Stimulated activated CD4-positive, alpha-beta T cell treated with anti-CD3 and anti-CD28 coated beads, Interleukin-4, amount 100 ng/mL, for 48 hours (primary cell): Measurements from ENCODE around the gene ATG16L2.
"Not testable (repeated sequence)": the region's sequence is repeated elsewhere in the genome, so short reads cannot be mapped to it uniquely, and the experiment has no call there.

Source experiments
- DNase-seq, 2 donors: peaks; one replicate each; pipeline ENCODE4 v3.0.0-alpha.2; 2020; ENCODE audit warnings: low read depth in 2 of 2

Gene ATG16L2

DNA sequence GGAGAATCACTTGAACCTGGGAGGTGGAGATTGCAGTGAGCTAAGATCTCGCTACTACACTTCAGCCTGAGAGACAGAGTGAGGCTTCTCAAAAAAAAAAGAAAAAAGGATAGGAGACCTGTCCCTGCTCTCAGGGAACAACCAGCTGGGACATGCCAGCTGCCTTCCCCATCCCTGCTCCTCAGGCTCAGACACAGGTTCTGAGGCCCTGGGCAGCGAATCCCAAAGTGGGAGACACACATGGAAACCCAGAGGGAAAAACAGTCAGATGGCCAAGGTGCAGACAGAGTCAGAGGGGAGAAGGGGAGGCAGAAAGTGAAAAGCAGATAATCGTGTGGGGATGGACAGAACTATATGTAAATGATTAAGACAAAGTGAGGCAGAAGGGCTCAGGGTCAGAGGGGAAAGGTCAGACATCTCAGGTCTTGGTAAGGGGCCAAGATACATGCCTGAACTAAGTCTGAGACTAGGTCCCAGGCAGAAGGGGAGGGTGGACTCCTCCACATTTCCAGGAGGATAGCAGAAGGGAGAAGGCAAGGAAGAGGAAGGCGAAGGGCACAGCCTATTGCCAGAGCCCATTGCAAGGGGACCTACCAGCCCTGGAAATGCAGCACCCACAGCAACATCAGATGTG, 34.6 kb upstream of the ATG16L2 start:
- DNase-seq: no peak

DNA sequence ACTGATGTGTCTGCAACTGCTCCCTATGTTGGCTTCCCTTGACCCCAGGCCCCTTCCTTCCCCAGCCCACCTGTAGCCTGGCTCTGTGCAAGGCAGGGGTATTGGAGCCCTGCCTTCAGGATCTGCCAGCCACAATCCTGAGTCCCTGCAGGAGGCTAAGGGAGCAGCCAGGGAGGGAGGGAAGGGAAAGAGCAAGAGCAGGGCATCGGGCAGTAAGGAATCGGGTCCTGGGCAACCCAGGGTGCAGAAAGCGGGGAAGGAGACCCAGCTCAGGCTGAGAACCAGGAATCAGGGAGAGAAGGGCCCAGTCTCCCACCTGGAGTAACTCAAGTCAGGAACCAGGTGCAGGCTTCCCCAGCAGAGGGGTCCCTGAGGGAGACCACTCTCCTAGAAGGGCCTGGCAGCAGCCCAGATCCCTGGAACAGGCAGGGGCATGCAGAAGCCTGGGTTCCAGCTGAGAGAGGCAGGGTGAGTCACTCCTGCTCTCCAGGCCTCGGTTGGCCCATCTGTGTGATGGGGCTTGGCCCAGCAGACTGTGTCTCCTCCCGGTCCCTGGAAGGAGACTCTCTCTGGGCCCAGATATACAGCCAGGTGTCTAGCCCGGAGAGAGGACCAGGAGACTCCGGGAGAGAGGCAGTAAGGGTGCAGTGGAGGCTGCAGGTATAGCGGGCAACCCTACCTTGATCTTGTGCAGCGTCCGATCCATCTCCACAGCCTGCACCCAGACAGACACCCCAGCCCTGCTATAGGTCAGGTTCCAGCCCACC, 33.7 kb upstream of the ATG16L2 start:
- DNase-seq: no peak

DNA sequence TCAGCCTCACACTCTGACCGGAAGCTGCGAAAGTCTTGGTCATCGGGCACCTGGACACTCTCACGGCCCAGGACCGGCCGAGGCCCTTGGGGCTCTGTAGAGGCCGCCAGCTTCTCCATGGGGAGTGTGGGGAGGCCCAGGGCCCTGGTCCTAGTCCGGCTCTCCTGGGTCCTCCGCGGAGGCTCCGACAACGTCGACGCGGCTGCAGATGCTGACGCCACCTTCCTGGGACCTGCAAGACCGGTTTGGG, 33.2 kb upstream of the ATG16L2 start:
- DNase-seq: no peak

DNA sequence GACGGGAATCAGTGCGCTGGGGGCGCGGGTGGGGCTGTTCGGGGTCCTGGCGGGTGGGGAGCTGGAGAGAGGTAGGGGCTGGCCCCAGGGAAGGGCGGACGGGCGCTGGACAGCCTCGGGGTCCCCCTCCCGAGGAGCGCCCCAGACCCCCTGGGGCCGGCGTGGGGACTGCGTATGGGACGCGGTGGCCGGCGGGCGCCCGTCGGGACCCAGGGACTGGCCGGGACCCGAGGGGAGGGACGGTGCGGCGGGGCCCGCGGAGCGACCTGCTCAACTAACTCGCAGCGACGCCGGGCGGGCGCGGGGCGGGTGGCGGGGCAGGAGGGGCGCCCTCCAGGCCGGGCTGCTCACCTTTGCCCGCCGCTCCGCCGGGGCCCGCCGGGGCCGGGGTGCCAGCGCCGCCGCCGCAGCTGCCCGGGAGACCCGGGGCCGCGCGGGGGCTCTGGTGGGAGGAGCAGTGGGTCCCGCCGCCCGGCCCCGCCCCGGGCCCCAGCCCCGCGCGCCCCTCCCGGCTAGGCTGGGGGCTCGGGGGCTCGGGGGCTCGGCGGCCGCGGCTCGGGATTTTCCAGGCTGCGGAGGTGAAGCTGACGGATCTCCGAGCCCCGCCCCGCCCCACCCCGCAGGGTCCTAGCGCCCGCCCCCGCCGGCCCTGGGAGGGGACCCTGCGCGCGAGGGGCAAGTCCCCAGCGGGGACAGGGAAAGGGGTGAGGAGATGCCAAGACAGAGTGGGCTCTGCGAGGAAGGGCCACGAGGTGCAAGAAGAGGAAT, 32.7 kb upstream of the ATG16L2 start:
- DNase-seq: peak; percentile 37 to 41

DNA sequence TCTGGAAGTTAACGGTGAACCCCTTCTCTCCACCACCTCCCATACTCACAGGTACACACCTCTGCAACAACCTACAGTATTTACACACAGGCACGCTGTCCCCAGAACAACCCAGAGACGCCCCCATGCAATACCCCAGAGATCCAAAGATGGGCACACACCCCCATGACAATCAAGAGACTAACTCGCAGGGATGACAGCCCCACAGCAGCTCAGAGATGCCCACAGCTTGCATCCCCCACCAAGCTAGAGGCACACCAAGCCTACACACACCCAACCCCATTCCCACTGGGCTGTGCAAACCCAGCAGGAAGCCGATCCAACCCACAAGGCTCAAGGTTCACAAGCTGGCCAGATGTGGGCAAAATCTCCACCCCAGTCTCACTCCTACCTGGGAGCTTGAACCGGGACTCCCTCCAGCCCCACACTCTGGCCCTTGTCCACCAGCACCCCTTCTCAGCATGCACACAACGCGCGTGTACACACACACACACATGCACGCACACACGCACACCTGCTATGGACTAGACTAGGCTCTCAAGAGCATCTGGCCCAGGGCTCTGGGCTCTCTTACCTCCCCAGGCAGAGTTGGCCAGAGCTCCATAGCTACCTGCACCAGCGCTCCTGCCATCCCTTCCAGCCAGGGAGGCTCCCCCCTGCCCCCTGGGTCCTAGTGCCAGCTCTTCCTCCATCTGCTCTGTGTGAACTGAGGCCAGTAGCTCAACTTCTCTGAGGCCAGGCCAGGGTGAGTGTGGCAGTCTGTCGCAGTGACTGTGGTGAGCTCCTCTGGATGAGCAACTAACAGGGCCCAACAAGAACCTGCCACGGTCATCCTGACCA, 31.9 kb upstream of the ATG16L2 start:
- no peak for DNase-seq

DNA sequence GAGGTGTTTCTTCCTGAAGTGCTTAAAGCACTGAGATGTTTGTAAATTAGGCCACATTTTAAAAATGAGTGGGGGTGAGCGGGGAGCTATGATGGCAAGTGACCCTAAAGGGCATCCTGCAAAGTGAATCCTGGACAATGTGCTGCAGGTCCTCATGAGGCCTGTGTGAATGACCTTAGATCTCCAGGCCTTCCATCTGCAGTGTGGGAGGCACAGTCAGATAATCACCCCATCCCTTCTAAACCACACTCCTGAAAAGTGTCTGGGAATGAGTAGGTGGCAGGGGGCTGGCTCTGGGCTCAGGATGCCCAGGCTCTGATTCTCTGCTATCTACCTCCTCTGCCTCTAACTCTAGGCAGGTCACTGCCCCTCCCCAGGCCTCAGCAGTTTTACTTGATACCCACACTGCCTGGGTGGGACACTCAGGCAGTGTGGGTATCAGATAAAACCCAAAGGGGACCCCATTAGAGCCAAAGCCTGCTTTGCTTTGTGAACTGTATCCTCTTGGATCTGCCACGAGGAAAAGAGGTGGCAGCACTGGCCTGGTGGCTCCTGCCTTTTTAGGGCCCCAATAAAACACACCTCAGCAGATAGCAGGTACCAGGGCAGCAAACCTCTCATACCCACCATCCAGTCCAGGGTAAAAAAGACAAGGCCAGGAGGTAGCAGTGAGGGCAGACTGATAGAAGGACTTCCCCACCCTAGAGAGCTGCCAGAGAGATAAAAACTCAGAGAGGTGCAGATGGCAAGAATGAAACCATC, 30.9 kb upstream of the ATG16L2 start:
- no peak for DNase-seq

DNA sequence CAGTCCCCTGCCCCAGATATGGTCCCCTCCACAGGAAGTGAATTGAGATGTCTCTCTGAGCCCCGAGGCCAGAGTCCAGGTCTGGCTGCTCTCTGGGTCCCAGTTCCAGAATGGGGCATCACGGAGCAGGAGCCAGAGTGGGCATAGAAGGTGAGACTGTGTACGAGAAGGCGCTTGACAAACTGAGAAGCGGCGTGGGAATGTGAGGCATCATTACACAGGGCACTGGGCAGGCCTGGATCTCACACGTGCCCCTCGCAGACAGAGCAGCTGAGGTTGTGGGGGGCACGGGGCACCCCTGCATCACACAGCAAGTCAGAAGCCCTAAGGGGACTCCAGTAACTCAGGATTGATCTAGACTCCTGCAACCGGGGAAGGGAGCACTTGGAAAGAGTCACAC, 29.5 kb upstream of the ATG16L2 start:
- no peak for DNase-seq

DNA sequence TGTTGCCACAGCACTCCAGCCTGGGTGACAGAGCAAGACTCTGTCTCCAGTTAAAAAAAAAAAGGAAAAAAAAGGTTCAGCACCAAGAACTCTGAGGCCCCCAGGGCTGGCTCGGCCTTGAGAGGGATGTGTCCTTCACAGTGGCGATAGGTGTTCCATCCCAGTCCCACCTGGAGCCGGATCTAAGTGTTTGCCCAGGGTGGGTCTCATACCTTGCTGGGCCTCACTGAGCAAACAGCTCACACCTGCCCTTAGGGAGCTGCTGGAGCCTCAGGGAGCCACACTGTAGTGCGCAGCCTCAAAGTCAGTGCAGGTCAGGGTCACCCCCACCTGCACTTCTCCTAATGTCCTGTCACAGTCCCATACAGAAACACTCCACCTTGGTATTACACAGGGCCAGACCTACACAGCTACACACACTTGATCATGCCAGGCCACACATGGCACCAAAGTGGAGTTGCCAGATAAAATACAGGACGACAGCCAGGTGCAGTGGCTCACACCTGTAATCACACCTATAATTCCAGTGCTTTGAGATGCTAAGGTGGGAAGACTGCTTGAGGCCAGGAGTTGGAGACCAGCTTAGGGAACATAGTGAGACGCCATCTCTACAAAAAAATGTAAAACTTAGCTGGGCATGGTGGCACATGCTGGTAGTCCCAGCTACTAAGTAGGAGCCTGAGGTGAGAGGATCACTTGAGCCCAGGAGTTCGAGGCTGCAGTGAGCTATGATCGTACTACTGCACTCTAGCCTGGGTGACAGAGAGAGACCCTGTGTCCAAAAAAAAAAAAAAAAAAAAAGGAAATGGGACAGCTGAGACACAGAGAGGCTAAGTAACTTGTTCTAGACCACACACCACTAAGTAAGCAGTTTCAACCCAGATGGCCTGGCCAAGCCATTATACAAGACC, 27.7 kb upstream of the ATG16L2 start:
- no peak for DNase-seq

DNA sequence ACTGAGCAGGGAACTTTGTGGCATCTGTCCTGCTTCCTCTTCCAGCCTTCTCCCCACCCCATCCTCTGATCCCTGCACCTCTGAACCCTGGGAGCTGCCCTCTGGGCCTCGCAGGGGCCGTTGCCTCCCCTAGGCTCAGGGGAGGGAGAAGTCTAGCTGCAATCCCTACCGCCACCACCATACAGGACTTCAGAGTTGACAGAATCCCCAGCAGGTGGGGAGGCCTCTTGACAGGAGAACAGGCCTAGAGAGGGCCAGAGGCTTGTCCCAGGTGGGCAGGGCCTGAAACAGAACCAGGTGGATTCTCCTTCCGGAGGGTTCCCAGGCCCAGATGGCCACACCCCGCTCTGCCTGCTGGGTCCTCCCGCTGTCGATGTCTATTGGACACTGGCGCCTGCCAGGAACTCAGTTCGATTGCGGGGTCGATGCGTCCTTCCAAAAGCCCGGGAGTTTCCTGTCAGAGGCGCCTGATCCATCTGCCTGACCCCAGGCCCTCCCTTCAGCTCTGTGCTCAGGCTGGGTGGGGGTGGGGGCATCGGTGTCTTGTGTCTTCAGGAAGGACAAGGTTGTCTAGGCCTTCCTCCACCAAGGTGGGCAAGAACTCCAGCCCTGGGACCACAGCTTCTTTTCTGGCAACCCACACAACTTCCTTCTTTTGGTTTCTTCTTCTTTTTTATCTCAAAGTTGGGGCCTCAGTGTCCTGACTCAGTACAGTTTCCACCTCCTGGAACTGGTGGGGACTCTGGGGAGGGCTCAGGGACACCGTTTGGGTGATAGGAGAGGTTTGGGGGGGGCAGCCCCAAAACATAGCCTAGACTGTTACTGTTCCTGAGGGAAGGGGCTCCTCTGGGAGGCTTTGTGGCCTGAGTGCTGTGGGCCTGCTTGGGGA, 26.8 kb upstream of the ATG16L2 start:
- DNase-seq: no peak

DNA sequence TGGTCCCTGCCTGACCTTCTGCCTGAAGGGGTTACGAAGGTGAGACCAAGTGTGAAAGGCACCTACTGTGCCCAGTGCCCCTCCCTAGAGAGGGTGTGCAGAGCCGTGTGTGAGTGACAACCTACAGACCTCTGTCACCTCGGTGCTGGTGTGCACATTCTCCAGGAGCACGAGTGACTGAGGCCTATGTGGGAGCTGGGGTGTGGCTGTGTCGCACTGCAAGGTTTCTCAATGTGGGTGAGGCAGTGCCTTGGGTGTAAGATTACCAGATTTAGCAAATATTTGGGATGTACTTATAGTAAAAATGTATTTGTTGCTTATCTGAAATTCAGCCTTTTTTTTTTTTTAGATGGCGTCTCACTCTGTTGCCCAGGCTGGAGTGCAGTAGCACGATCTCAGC, 26.0 kb upstream of the ATG16L2 start:
- no peak for DNase-seq

DNA sequence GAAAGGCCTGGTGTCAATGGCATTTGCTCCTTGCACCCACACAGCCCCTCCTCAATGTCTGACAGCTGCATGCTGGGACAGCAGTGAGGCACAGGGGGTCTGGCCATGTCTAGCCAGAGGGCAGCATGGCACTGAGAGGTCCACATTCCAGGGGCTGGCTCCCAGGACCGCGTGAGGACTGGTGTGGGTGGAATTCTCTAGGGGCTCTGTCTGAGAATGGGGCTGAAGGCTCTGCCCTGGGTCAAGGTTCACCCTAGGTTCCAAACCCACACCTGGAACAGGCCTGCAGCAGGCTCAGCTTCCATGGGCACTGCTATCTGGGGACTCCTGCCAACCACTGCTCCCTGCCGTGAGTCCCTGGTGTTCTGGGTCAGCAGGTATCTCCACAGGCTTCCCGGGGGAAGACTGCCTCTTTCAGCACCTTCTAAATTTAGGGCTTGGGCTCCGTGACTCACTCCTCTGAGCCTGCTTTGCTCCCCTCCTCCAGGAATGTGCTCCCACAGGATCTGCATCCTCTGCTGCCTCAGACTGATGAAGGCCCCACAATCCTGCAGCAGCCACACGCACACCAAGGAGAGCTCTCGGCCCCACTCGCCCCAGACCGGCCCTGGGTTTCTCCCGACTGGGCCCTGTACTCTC, 24.6 kb upstream of the ATG16L2 start:
- no peak for DNase-seq

DNA sequence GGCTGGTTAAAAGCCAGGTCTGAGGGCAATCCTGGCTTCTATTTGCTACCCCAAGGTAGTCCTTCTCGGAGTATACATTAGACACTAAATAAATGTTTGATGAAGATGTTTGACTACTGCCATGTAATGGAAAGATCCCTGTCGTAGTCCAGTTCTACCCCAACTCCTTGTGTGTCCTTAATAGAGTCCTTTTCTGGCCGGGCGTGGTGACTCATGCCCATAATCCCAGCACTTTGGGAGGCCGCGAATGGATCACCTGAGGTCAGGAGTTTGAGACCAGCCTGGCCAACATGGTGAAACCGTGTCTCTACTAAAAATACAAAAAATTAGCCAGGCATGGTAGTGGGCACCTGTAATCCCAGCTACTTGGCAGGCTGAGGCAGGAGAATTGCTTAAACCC, 23.0 kb upstream of the ATG16L2 start:
- DNase-seq: not testable (repeated sequence)

DNA sequence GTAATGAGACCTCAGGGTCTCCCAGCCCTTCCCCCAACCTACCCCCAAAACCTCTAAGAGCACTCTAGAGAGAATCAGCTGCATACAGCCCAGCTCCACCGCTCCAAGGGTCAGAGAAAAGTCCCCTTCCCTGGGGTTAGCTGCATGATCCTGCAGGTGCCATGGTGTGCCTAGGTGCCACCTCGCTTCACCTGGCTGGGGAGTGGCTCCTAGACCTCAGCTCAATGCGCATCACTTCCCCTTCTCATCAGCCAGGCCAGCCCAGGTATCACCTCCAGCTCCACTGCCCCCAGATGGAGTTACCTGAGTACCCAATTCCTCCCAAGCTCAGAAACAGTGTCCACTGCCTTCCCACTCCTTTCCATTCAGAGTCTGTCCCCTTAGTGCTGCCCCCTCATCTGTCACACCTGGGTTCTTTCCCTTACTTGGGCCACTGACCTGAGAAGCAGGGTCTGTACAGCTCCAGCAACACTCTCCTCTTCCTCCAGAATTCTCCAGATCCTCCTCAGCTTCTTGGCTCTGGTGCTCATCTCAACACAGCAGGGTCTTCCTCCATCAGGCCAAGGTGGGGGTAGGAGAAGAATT, 21.7 kb upstream of the ATG16L2 start:
- no peak for DNase-seq

DNA sequence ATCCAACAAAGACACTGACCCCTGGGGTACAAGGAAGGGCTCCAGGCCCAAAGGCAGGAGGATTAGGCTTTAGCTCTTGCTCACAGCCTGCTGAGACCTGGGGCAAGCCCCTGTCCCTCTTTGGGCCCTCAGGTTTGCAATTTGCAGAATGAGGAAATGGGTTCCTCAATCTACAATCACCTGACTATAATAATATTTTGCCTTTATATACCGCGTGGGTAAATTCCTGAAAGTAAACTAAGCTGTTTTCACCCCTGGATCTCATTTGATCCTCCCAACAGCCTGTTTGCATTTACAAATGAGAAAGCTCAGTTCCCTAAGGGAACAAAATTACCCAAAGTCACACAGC, 21.2 kb upstream of the ATG16L2 start:
- no peak for DNase-seq

DNA sequence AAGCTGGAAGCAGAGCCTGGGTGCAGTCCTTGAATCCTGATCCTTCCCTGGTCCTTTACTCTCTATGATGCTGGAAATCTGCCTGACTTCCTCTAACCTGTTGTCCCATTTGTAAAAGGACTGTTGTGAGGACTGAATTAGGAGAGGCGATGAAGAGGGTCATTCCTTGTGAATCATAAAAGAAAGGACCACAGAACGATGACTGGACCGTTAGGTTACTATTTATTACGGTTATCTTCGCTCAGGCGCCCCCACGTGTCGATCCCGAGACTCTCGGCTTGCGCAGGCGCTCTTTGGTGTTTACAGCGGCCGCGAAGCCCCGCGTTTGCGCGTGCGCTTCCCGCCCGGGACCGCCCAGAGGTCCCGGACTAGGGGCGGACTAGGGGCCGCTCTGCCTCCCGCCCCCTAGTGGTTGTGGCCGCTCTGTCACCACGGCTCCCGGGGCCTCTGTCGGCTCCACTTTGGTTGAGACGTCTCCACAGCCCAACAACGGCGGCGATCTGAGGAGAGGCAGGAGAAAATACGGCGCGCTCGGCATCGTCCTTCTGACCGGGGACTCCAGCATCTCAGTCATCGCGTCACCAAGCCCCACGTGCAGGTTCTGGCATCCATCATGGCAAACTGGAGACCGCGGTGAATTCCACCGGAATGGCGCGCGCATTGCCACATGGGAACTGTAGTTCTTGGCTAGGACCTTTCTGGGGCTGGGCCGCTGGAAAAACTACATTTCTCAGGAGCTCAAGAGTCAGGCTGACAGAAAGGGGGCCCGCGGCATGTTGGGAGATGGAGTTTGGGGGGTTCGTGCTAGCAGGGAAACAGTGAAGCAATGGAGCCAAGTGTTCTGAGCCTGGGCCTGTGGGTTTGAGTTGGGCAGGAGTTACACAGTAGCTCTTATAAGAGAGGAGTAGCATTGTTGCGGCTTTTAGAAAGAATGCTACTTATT, 20.5 kb upstream of the ATG16L2 start, which contains the start of gene STARD10:
Gene STARD10, minus strand, starts transcription at position 623 of the 943 bp plus-strand sequence. CDS start 12,866 bp downstream, outside the sequence.
- DNase-seq: peak; percentile 90

DNA sequence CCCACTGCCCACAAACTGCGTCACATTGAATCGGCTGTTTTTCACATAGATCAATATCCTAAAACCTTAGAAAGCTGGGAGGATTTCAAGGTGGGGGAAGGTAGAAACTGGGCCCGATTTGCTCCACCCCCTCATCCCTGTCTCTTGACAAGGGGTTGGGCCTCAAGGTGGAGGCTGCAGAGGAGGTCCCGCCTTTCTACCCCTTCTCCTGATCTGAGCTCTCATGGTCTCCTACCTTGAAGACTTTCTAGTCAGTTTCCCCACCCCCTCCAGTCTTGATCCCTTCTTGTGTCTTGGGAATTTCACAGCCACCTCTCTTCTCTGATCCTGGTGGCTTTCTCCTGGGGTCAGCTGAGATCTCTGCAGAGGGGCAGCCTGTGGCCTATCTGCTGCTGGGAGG, 15.8 kb upstream of the ATG16L2 start:
- no peak for DNase-seq

DNA sequence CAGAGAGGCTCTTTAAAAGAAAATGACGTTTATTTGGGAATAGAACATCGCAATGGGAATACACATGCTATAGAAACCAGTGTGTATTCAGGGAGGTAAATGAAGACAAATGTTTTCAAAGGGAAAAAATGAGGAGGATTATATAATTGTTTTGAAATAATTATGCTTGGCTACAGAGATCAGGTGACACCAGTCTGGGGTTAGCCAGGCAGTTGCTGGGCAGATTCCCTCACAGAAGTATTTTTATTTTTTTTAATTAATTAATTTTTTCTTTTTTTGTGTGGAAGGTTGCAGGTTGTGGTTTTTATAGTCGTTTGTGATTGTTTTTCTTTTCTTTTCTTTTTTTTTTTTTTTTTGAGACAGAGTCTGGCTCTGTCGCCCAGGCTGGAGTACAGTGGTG, 14.8 kb upstream of the ATG16L2 start:
- DNase-seq: no peak
